ENCODE measurements around the gene PPARG.

DNA sequence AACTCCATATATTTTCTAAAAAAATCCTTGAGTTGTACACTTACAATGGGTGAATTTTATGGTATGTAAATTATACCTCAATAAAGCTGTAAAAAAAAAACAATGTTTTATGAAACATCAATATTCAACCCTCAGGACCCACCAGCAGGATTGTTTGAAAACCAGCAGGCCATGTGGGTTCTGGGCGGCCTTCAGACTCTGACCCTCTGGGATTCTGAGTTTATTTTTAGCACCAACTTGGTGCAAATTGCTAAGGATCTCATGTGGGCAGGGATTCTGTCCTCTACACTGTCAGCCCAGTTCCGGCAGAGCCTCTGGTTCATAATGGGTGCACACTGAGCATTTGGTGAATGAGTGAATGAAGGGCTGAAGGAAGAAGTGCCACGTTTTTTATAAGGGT lies 171.3 kb downstream of the PPARG start:
- TF ChIP-seq, protein P1, sequence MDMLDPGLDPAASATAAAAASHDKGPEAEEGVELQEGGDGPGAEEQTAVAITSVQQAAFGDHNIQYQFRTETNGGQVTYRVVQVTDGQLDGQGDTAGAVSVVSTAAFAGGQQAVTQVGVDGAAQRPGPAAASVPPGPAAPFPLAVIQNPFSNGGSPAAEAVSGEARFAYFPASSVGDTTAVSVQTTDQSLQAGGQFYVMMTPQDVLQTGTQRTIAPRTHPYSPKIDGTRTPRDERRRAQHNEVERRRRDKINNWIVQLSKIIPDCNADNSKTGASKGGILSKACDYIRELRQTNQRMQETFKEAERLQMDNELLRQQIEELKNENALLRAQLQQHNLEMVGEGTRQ (IDR thresholded peaks at IDR 0.05; ENCODE audit: low read depth, low read length): no peak
- TF ChIP-seq, protein P1 (CRISPR knock-in tag; IDR thresholded peaks at IDR 0.05; ENCODE audit: borderline replicate concordance): no peak
- TF ChIP-seq, protein P2, sequence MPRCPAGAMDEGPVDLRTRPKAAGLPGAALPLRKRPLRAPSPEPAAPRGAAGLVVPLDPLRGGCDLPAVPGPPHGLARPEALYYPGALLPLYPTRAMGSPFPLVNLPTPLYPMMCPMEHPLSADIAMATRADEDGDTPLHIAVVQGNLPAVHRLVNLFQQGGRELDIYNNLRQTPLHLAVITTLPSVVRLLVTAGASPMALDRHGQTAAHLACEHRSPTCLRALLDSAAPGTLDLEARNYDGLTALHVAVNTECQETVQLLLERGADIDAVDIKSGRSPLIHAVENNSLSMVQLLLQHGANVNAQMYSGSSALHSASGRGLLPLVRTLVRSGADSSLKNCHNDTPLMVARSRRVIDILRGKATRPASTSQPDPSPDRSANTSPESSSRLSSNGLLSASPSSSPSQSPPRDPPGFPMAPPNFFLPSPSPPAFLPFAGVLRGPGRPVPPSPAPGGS (CRISPR knock-in tag; IDR thresholded peaks at IDR 0.05): no peak

Data from HepG2 (cell line).